ENCODE results near the gene SMAD5. TPM values are rescaled to one million over a fixed set of nuclear protein-coding genes. Genes with fewer than 3 reads are reported as not detected.

Gene SMAD5
- total RNA-seq, 2 donors from 2014 or later = 5.8 to 12.1 TPM

DNA sequence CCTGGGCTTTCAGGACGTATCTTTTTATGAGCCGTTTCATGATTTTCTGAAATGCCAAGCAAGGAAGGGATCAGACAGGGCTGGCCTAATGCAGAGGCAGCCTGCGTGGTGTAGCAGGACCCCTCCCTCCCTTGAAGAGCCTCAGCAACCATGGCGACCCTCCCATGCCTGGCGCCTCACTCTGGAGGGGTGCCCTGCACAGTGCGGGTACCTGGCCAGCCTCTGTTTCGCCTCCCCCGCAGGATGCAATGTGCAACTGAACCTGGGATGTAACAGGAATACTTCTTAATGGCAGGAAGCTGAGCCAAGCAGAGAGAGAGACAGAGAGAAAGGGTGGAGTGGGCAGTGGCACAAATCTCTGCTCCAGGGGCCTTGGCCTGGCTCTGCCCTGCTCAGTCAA lies 83.6 kb downstream of the SMAD5 start:
- peaks cover 2 to 3% of the 10 kb centered on the region in 2 donors for H3K9me3 Mint-ChIP-seq
- H3K36me3 Mint-ChIP-seq = peaks cover 2 to 6% of the 10 kb centered on the region in 2 donors
- no peak for DNase-seq (ENCODE audit: low spot score in 2 of 2)
- no peak overlapping the region for H3K27ac Mint-ChIP-seq
- ATAC-seq = no peak

DNA sequence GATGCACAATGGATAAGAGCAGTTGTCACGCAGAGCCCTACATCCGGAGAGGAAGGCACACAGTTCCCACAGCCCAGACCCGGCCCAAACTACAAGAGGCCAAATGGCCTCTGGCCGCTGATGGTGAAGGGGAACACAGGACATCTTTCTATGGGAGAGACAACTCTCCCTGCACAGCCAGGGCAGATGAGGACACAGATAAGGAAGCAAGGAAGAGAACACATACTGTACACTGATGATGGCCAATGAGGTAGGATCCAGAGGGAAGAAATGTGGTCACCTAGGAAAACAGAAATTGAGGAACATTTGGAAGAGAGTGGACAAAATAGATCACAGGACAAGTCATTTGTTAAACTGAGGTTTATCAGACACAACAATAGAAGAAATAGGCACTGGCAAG lies 88.7 kb downstream of the SMAD5 start:
- Mint-ChIP-seq H3K27ac (no peak overlapping the region), H3K36me3 (peaks cover 5 to 6% of the 10 kb centered on the region in 2 donors), H3K9me3 (peaks cover 7 to 12% of the 10 kb centered on the region in 2 donors)
- DNase-seq (ENCODE audit: low spot score in 2 of 2) (no peak), ATAC-seq (no peak)

DNA sequence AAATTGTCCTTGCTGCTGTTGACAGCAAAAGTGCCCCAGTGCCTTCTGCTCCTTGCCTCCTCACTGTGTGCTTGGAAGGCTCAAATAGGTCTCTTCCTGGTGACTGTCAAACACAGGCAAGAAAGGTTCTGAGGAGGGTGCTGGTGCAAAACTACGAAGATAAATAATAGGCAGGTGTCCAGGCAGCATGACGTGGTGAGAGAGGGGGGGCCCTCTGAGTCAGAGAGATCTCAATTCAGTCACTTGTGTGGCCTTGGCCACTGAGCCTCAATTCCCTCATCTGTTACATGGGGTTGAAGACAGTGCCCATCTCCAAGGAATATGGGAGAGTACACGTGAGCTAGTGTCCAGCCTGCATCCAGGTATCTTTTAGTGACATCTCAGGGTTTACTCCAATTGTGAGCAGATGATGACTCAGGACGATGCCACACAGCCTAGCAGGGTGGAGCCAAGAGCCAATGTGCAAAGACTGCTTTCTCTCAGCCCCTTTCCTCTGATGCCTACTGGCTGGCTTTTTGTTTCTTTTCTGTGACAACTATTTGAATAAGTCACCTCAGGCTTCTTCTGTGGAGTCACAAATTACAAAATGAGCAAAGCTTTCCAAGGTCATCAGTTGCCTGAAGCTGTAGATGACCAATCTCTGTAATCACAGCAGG lies 90.1 kb downstream of the SMAD5 start:
- DNase-seq (ENCODE audit: low spot score in 2 of 2) (no peak), ATAC-seq (no peak)
- peaks cover 5 to 6% of the 10 kb centered on the region in 2 donors for H3K36me3 Mint-ChIP-seq

DNA sequence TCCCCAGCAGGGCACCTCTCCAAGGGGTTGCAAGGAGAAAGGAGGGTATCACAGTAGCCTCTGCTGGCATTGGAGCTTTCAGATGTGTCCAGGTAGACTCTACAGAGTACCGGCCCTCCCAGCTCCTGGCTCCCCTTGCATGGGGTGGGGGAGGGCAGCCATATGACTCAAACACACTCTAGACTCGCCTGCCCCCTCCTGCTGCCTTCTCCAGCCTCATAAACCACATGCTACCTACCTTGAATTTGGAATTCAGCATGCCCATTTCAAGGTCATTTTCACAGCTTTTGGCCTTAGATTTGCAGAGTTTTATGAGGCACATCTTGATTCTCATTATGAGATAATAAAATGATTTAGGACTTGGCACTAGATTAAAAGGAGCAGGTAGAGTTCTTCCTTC lies 93.2 kb downstream of the SMAD5 start:
- Mint-ChIP-seq H3K9me3 (peaks cover 7 to 12% of the 10 kb centered on the region in 2 donors), H3K36me3 (peaks cover under 1 to 5% of the 10 kb centered on the region in 2 donors), H3K27ac (no peak overlapping the region)
- no peak for ATAC-seq
- DNase-seq (ENCODE audit: low spot score in 2 of 2) = no peak

More for the DNA sequence above, 90.1 kb downstream of the SMAD5 start:
- peaks cover 7 to 12% of the 10 kb centered on the region in 2 donors for H3K9me3 Mint-ChIP-seq
- no peak overlapping the region for H3K27ac Mint-ChIP-seq

DNA sequence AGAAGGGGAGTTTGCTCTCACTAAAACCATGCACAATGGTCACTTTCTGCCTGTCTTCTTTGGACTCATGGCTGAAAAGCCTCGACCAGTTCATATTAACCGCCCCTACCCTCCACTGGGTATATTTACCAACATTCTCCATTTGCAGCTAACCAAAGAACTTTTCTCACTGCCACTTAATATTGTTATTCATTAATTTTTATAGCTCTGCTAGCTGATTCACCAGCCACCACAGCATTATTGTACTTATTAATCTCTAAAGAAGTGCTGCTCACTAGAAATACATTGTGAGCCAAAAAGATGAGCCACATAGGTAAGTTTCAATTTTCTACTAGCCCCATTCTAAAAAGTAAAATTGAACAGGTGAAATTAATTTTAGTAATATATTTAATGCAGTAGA lies 93.8 kb downstream of the SMAD5 start:
- ATAC-seq (no peak), DNase-seq (ENCODE audit: low spot score in 2 of 2) (no peak)
- peaks cover 0 to under 1% of the 10 kb centered on the region in 2 donors for H3K36me3 Mint-ChIP-seq
- peaks cover 2 to 8% of the 10 kb centered on the region in 2 donors for H3K9me3 Mint-ChIP-seq
- H3K27ac Mint-ChIP-seq = no peak overlapping the region

DNA sequence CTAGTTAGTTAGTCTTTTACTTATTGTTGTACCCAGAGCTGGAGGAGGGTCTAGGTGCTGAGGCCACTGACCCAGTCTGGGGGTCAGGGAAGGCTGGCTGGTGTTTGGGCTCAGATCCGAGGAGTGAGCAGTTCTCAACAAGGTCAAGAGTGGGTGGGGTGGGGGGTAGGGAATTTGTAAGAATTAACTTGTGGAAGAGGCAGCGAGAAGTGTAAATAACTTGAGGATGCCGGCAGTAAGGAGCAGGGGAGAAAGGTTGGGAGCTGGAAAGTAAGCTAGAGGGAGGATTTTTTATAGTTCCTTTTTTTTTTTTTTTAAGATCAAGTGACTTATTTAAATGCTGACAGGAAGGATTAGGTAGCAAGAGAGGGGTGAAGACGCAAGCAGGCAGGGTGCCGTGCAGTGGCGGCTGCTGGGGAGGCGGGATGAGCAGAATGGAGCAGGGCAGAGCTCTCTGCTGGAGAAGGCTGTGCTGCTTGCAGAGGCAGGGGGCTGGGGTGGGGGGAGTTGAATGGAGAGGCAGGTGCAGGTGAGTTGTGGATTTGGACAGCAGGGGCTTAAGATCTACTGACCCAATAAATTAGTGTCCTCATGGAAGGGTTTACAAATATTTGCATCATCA lies 95.6 kb downstream of the SMAD5 start:
- Mint-ChIP-seq H3K9me3 (no peaks in the 10 kb centered on the region), H3K27ac (no peak overlapping the region), H3K36me3 (no peaks in the 10 kb centered on the region)
- DNase-seq (ENCODE audit: low spot score in 2 of 2) = no peak
- ATAC-seq = no peak

DNA sequence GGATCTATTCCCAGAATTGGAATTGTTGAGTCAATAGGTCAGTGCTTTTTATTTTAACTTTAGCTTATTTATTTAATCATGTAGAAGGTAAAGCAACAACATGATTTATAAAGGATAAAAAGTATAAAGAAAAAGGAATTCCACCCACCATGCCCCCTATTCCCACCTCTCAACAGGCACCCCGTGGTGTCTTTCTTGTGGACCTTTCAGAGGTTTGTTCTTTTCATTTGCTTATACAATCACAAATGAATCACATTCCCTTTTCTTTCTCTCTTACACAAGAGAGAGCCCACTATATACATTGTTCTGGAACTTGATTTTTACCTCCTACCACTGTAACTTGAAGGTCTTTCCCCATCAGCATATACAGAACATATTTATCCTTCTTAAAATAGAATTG lies 97.5 kb downstream of the SMAD5 start:
- DNase-seq (ENCODE audit: low spot score in 2 of 2) (no peak), ATAC-seq (no peak)
- Mint-ChIP-seq H3K36me3 (no peaks in the 10 kb centered on the region), H3K27ac (no peak overlapping the region), H3K9me3 (no peaks in the 10 kb centered on the region)

DNA sequence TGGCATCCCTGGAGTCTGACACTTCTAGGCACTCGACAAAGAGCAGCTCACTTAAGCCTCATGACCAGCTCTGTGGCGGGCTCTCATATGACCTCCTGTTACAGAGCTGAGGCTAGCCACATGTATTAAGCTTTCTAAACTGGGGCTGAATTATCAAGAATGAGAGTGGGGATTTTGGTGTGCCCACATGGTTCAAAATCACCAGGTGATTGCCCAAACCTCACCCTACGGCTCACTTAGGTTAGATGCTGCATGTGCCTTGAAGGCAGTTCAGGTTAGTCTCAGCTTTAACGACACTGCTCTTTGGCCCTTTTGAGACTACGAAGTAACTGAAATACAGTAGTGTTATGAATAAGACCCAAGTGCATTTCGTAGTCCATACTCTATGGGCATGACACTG lies 99.7 kb downstream of the SMAD5 start:
- Mint-ChIP-seq H3K36me3 (no peaks in the 10 kb centered on the region), H3K27ac (no peak overlapping the region), H3K9me3 (no peaks in the 10 kb centered on the region)
- ATAC-seq = no peak
- no peak for DNase-seq (ENCODE audit: low spot score in 2 of 2)

Other genes starting within 250 kb of the SMAD5 start
- under 1 TPM; 0.43 to 0.93 TPM for gene IL9, start 237.0 kb upstream of the SMAD5 start, total RNA-seq
- not detected for gene LECT2, start 177.9 kb upstream of the SMAD5 start, total RNA-seq
- gene TGFBI, start 103.9 kb upstream of the SMAD5 start, total RNA-seq = not detected
- gene SMIM32, start 60.3 kb downstream of the SMAD5 start, total RNA-seq = not detected
- not detected for gene TRPC7, start 232.7 kb downstream of the SMAD5 start, total RNA-seq

Measured in activated naive CD4-positive, alpha-beta T cell treated with anti-CD3 and anti-CD28 coated beads, Interleukin-2, amount 50 U/mL, for 72 hours (primary cell).